Sigmoid colon (tissue), 7 donors: ENCODE data around the gene PTCRA. TPM values are rescaled to one million over a fixed set of nuclear protein-coding genes. Genes with fewer than 3 reads are reported as not detected.
"Not testable (repeated sequence)": the region's sequence is repeated elsewhere in the genome, so short reads cannot be mapped to it uniquely, and the experiment has no call there.

Experiments used
- DNase-seq: peaks from one replicate; pipeline ENCODE4 v3.0.0-alpha.2; 2019
- H3K27ac ChIP-seq, 4 donors: fragments of 200-600 bp; sonication (generic); one replicate each; pipeline ENCODE4 v1.5.1; 2016 to 2019; ENCODE audit warnings: mild to moderate bottlenecking in 1 of 4
- H3K27me3 ChIP-seq, 3 donors: fragments of 200-600 bp; sonication (generic); one replicate each; pipeline ENCODE4 v1.5.1; 2019; ENCODE audit warnings: mild to moderate bottlenecking in 1 of 3
- H3K36me3 ChIP-seq, 4 donors: fragments of 200-600 bp; sonication (generic); one replicate each; pipeline ENCODE4 v1.5.1; 2016 to 2019
- H3K4me1 ChIP-seq, 4 donors: fragments of 200-600 bp; sonication (generic); one replicate each; pipeline ENCODE4 v1.5.1; 2017 to 2019
- H3K4me3 ChIP-seq, 4 donors: fragments of 200-600 bp; sonication (generic); one replicate each; pipeline ENCODE4 v1.5.1; 2017 to 2019; ENCODE audit warnings: mild to moderate bottlenecking in 2 of 4, moderate library complexity in 1 of 4
- H3K9me3 ChIP-seq, 4 donors: fragments of 200-600 bp in 3 of 4; sonication (generic) in 3 of 4; one replicate each; pipeline versions ENCODE4 v1.5.1 to v1.6.1; 2013 to 2019
- EP300 ChIP-seq, 4 donors: sonication (generic); formaldehyde crosslinking; IDR thresholded peaks; one replicate each; pipeline ENCODE4 v1.6.1; 2017; ENCODE audit warnings: antibody characterized with exemption in 4 of 4
- POLR2A ChIP-seq, 2 donors: fragments of 450-650 bp; IDR thresholded peaks; one replicate each; pipeline ENCODE4 v1.6.1; 2016; ENCODE audit warnings: antibody characterized with exemption in 2 of 2, mild to moderate bottlenecking in 2 of 2, moderate library complexity in 2 of 2
- POLR2AphosphoS5 ChIP-seq, 4 donors: sonication (generic); formaldehyde crosslinking; IDR thresholded peaks; one replicate each; pipeline ENCODE4 v1.6.1; 2017; ENCODE audit warnings: antibody characterized with exemption in 4 of 4
- WGBS, 2 donors: extraction: QIAGEN DNeasy Blood & Tissue Kit; methylation state at CpG; one replicate each; pipeline ENCODE4 v1.1.7; 2013; 5-methylcytosine and 5-hydroxymethylcytosine counted together
- intact Hi-C: fragments of 100-400 bp; cut with DNase I; formaldehyde crosslinking; loops from one replicate; pipeline ENCODE4 v1.15.1; 2023
- polyA plus RNA-seq, 3 donors: library from polyadenylated mRNA; stranded (reverse); fragments of 200-250 nt; gene quantifications; one replicate each; pipeline ENCODE4 v1.2.3, GENCODE V29; 2013
- total RNA-seq, 4 donors: library from RNA; depleted of rRNA; stranded (reverse); fragments of >200 nt; gene quantifications; one replicate each; pipeline ENCODE4 v1.1.0, GENCODE V29; 2016
- TF ChIP-seq, protein P1 (sequence below), 4 experiments: fragments of 450-650 bp in 3 of 4; fragments of 200-600 bp in 1 of 4; IDR thresholded peaks; one replicate each; pipeline ENCODE4 v1.5.1; 2016 to 2019; ENCODE audit warnings: antibody characterized with exemption in 4 of 4, mild to moderate bottlenecking in 3 of 4, moderate library complexity in 2 of 4
- donor health status: healthy with polysubstance abuse.
- donor health status: Bipolar disorder and iron deficiency.
- donor health status: healthy.

The PTCRA gene
- total and polyA plus RNA-seq, 7 donors = 0.23 TPM; not detected in 6

DNA sequence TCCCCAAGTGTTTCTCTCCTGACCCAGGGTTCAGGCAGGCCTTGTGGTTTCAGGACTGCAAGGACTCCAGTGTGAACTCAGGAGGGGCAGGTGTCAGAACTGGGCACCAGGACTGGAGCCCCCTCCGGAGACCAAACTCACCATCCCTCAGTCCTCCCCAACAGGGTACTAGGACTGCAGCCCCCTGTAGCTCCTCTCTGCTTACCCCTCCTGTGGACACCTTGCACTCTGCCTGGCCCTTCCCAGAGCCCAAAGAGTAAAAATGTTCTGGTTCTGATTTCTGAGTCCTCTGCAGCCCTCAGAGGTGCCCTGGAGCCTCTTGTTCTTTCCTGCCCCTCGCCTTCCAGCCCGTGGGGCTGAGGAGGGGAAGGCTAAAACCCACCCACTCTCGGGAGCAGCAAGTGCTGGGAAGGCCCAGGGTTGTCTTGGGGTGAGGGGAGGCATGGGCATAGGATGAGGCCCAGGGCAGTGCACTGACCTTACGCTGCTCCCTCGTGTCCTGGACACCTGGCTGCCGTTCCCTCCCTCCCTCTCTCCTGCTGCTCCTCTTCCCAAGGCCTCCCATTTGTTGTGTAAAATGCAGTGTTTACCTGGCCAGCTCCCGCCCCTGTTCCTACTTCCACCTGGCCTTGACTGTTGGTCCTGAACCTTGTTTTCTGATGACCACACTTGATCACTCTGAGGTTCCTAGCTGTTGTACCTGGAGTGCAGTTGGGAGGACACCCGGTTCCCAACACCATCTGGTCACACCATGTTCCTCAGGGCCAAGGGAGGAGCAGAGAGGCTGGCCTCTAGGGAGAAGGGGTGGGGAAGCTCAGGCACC lies 23.3 kb downstream of the PTCRA start:
- Histone ChIP-seq H3K27me3 (no peaks in the 10 kb centered on the region), H3K9me3 (no peaks in the 10 kb centered on the region), H3K4me1 (no peaks in the 10 kb centered on the region), H3K4me3 (no peak overlapping the region), H3K36me3 (peaks cover 14 to 63% (median 54%) of the 10 kb centered on the region in 4 donors), H3K27ac (no peak overlapping the region)
- intact Hi-C loops = no loop called here
- TF ChIP-seq EP300 (IDR thresholded peaks at IDR 0.05) (no peak), POLR2A (IDR thresholded peaks at IDR 0.05) (no peak), POLR2AphosphoS5 (IDR thresholded peaks at IDR 0.05) (no peak)
- TF ChIP-seq, protein P1, sequence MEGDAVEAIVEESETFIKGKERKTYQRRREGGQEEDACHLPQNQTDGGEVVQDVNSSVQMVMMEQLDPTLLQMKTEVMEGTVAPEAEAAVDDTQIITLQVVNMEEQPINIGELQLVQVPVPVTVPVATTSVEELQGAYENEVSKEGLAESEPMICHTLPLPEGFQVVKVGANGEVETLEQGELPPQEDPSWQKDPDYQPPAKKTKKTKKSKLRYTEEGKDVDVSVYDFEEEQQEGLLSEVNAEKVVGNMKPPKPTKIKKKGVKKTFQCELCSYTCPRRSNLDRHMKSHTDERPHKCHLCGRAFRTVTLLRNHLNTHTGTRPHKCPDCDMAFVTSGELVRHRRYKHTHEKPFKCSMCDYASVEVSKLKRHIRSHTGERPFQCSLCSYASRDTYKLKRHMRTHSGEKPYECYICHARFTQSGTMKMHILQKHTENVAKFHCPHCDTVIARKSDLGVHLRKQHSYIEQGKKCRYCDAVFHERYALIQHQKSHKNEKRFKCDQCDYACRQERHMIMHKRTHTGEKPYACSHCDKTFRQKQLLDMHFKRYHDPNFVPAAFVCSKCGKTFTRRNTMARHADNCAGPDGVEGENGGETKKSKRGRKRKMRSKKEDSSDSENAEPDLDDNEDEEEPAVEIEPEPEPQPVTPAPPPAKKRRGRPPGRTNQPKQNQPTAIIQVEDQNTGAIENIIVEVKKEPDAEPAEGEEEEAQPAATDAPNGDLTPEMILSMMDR (IDR thresholded peaks at IDR 0.05) = no peak
- DNase-seq = no peak
- 71 to 84% methylated on average over 9 of the region's 9 CpGs for WGBS, 2 donors

GRCh38 chr6:42939810-42940167 lies 23.9 kb downstream of the PTCRA start:
- Histone ChIP-seq H3K4me3 (no peak overlapping the region), H3K9me3 (no peaks in the 10 kb centered on the region), H3K4me1 (no peaks in the 10 kb centered on the region), H3K36me3 (peaks cover 14 to 59% (median 51%) of the 10 kb centered on the region in 4 donors), H3K27ac (no peak overlapping the region), H3K27me3 (no peaks in the 10 kb centered on the region)
- intact Hi-C loops = no loop called here
- 78 to 91% methylated on average over 4 of the region's 4 CpGs for WGBS, 2 donors
- DNase-seq = no peak
- TF ChIP-seq EP300 (IDR thresholded peaks at IDR 0.05) = no peak
- TF ChIP-seq POLR2A (IDR thresholded peaks at IDR 0.05) = no peak
- no peak for TF ChIP-seq POLR2AphosphoS5 (IDR thresholded peaks at IDR 0.05)
- TF ChIP-seq, protein P1 (IDR thresholded peaks at IDR 0.05) = no peak

- Histone ChIP-seq H3K27ac (no peak overlapping the region), H3K4me1 (no peaks in the 10 kb centered on the region), H3K9me3 (no peaks in the 10 kb centered on the region), H3K4me3 (no peak overlapping the region), H3K36me3 (peaks cover 10 to 51% (median 44%) of the 10 kb centered on the region in 4 donors), H3K27me3 (no peaks in the 10 kb centered on the region)
- TF ChIP-seq POLR2A (IDR thresholded peaks at IDR 0.05) (no peak), EP300 (IDR thresholded peaks at IDR 0.05) (no peak)
- TF ChIP-seq, protein P1 (IDR thresholded peaks at IDR 0.05) = no peak
- WGBS, 2 donors = 96% methylated on average over 6 of the region's 6 CpGs
- no peak for DNase-seq
- intact Hi-C loops = no loop called here
Measured at GRCh38 chr6:42940493-42941045, 24.7 kb downstream of the PTCRA start.

- DNase-seq, H3K9me3 ChIP-seq, H3K4me1 ChIP-seq, intact Hi-C loops, H3K27me3 ChIP-seq, H3K4me3 ChIP-seq, H3K27ac ChIP-seq: not testable (repeated sequence)
- H3K36me3 ChIP-seq = peaks cover 8 to 43% (median 36%) of the 10 kb centered on the region in 4 donors
- 95 to 96% methylated on average over 5 of the region's 5 CpGs for WGBS, 2 donors
Measured at GRCh38 chr6:42941356-42941755, 25.5 kb downstream of the PTCRA start.

DNA sequence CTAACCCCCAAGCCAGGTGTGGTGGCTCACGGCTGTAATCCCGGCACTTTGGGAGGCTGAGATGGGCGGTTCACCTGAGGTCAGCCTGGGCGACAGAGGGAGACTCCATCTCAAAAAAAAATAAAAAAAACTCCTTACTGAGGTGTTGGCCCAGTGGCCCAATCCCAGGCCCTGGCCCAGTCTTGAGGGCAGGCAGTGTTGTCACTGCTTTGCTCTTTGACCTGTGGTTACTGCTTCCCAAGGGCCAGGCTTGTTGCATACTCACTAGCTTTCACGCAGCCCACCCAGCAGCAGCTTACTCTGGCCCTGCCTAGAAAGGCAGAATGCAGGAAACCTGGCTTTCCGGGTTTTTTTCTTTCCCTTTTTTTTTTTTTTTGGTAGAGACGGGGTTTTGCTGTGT lies 26.6 kb downstream of the PTCRA start:
- Histone ChIP-seq H3K27ac (no peak overlapping the region), H3K36me3 (peaks cover 8 to 35% (median 26%) of the 10 kb centered on the region in 4 donors), H3K4me3 (no peak overlapping the region)

More for the DNA sequence above, 26.6 kb downstream of the PTCRA start:
- no peaks in the 10 kb centered on the region for H3K4me1 ChIP-seq
- DNase-seq = no peak
- TF ChIP-seq, protein P1 (IDR thresholded peaks at IDR 0.05) = no peak
- TF ChIP-seq EP300 (IDR thresholded peaks at IDR 0.05) = no peak
- TF ChIP-seq POLR2AphosphoS5 (IDR thresholded peaks at IDR 0.05) = no peak
- no peak for TF ChIP-seq POLR2A (IDR thresholded peaks at IDR 0.05)
- intact Hi-C loops = no loop called here
- 84 to 86% methylated on average over 7 of the region's 7 CpGs for WGBS, 2 donors
- H3K27me3 ChIP-seq = no peaks in the 10 kb centered on the region
- H3K9me3 ChIP-seq = no peaks in the 10 kb centered on the region
